Measurements from ENCODE around the gene PDZD4. TPM values are rescaled to one million over a fixed set of nuclear protein-coding genes. Genes with fewer than 3 reads are reported as not detected.

The PDZD4 gene
- total RNA-seq, 6 donors from 2014 or later = 1.6 to 8.9 (median 6.3) TPM

DNA sequence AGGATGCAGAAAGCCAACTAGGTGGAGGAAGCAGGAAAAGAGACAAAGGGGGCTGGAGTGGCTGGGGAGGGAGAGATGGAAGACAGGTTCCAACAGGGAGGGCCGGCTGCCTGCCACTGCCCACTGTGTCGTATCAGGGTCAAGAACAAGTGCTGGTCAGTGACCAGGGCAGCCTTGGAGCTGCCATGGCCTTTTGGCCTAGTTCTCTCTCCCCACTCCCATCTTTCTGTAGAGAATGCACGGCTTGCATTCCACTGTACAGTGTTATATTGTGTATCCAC is 43.7 kb upstream of the PDZD4 start:
- TF ChIP-seq POLR2AphosphoS5 (IDR thresholded peaks at IDR 0.05) = no peak
- no peak for TF ChIP-seq EP300 (IDR thresholded peaks at IDR 0.05)
- TF ChIP-seq, protein P1, sequence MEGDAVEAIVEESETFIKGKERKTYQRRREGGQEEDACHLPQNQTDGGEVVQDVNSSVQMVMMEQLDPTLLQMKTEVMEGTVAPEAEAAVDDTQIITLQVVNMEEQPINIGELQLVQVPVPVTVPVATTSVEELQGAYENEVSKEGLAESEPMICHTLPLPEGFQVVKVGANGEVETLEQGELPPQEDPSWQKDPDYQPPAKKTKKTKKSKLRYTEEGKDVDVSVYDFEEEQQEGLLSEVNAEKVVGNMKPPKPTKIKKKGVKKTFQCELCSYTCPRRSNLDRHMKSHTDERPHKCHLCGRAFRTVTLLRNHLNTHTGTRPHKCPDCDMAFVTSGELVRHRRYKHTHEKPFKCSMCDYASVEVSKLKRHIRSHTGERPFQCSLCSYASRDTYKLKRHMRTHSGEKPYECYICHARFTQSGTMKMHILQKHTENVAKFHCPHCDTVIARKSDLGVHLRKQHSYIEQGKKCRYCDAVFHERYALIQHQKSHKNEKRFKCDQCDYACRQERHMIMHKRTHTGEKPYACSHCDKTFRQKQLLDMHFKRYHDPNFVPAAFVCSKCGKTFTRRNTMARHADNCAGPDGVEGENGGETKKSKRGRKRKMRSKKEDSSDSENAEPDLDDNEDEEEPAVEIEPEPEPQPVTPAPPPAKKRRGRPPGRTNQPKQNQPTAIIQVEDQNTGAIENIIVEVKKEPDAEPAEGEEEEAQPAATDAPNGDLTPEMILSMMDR (IDR thresholded peaks at IDR 0.05) = no peak
- no peak for TF ChIP-seq POLR2A (IDR thresholded peaks at IDR 0.05)
- Histone ChIP-seq H3K27me3 (peaks cover 0 to 19% (median 0%) of the 10 kb centered on the region in 4 donors), H3K27ac (no peak overlapping the region), H3K4me3 (no peak overlapping the region), H3K36me3 (no peaks in the 10 kb centered on the region), H3K9me3 (no peaks in the 10 kb centered on the region), H3K4me1 (no peaks in the 10 kb centered on the region)
- 57 to 68% methylated on average over 1 to 3 of the region's 3 CpGs for WGBS, 2 donors
- ATAC-seq (ENCODE audit: low FRiP score in 2 of 2) (no peak), DNase-seq (no peak)

DNA sequence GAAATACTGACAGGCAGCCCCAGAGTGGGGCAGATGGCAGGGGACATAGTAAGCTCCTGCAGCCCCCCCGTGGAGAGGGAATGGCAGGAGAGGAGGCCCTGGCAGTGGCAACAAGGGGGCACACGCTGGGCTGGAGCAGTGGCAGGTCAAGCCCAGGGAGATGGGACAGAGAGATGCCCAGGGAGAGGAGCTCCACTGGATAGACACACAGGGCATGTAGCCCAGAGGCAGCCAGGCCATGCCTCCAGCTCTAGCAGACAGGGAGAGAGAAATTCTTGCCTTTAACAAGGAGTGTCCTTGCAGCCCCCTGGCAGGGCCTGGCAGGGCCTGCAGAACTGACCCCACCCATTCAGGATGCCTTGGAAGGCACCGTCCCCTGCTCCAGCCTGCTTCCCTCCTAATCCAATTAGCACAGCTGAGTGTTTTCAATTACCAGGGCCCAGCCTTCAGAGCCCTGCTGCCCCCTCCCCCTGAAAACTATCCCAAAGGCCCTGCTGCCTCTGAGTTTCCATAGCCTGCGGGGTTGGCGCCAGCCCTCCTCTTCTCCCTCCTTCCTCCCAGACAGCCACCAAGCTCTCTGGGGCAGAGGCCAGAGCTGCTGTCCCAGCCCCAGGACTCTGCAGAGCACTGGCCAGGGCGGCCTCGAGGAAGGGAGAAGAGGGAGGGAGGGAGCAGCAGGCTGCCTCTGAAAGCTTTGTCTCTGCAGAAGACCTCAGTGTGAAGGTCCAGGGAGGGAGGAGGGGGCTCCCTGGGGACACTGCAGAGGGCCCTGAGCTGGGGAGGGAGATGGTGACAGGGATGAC is 43.1 kb upstream of the PDZD4 start:
- no peak for ATAC-seq (ENCODE audit: low FRiP score in 2 of 2)
- no peaks in the 10 kb centered on the region for H3K9me3 ChIP-seq
- DNase-seq = no peak
- H3K36me3 ChIP-seq = no peaks in the 10 kb centered on the region
- H3K4me1 ChIP-seq = no peaks in the 10 kb centered on the region
- H3K4me3 ChIP-seq = no peak overlapping the region
- peaks cover 0 to 16% (median 0%) of the 10 kb centered on the region in 4 donors for H3K27me3 ChIP-seq
- TF ChIP-seq POLR2A (IDR thresholded peaks at IDR 0.05) (no peak), POLR2AphosphoS5 (IDR thresholded peaks at IDR 0.05) (no peak), EP300 (IDR thresholded peaks at IDR 0.05) (no peak)
- TF ChIP-seq, protein P1 (IDR thresholded peaks at IDR 0.05) = no peak
- 38% methylated on average over 6 of the region's 7 CpGs; no CpG with 5 or more reads in 1 of the 2 donors for WGBS, 2 donors
- no peak overlapping the region for H3K27ac ChIP-seq

DNA sequence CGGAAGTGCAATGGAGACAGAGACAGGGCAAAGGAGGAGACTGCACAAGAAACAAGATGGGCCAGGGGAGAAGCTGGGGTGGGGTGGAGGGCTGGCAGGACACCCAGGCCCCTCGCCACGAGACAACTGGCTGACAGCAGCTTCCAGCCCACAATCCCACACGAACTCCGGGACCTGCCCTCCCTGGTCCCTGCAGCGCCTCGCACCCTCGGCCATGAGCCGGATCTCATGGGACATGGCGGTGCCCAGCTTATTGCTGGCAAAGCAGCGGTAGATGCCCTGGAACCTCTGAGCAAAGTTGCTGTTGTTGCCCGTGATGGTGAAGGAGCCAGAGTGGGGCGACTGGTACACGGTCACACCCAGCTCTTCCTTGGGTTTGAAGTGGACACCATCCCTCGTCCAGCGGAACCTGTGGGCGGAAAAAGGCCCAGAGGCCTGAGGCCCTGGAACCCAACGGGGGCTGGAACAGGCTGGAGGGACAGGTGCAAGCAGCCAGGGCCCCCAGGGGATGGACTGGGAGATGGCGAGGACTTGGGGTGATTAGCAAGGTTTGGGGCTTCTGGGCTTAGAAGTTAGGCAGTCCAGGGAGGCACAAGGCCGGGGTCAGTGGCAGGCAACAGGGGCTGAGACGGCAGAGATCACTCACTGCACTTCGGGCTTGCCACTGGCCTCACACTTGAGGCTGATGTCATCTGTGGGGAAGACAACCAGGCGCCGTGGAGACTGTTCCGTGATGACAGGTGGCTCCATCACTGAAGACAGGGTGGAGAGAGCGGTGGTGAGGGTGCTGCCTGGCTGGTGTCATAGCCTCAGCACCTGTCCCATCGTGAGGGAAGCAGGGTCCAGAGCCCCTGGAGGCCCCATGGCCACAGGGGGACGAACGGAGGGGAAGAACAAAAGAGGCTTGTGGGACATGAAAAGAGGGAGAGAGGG is 41.9 kb upstream of the PDZD4 start:
- H3K9me3 ChIP-seq = no peaks in the 10 kb centered on the region
- no peaks in the 10 kb centered on the region for H3K4me1 ChIP-seq
- DNase-seq (no peak), ATAC-seq (ENCODE audit: low FRiP score in 2 of 2) (no peak)
- no peak for TF ChIP-seq POLR2AphosphoS5 (IDR thresholded peaks at IDR 0.05)
- no peak for TF ChIP-seq POLR2A (IDR thresholded peaks at IDR 0.05)
- TF ChIP-seq EP300 (IDR thresholded peaks at IDR 0.05) = no peak
- TF ChIP-seq, protein P1 (IDR thresholded peaks at IDR 0.05) = no peak
- H3K27ac ChIP-seq = no peak overlapping the region
- H3K36me3 ChIP-seq = no peaks in the 10 kb centered on the region
- peaks cover 0 to 7% (median 0%) of the 10 kb centered on the region in 4 donors for H3K27me3 ChIP-seq
- 65 to 77% methylated on average over 7 to 29 of the region's 29 CpGs for WGBS, 2 donors
- no peak overlapping the region for H3K4me3 ChIP-seq

DNA sequence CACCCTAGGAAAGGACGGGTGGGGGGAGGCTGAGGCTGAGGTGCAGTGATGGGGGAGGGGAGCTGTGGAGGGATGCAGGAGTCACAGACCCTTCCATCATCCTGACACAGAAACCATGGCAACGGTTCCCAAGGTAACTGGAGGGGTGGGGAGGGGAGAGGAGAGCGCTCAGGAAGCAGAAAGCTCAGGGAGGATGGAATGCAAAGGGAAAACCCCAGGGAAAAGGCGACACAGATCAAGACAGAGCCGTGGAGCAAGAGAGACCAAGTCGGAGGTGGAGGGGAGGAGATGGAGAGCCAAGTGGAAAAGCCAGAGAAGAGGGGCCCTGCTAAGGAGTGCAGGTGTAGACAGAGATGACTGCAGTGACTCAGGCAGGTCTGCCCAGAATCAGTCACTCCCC is 41.1 kb upstream of the PDZD4 start:
- Histone ChIP-seq H3K27me3 (peaks cover 0 to 7% (median 0%) of the 10 kb centered on the region in 4 donors), H3K27ac (no peak overlapping the region), H3K4me3 (no peak overlapping the region), H3K4me1 (no peaks in the 10 kb centered on the region), H3K36me3 (no peaks in the 10 kb centered on the region), H3K9me3 (no peaks in the 10 kb centered on the region)
- WGBS, 2 donors = 18 to 24% methylated on average over 6 of the region's 6 CpGs
- no peak for TF ChIP-seq POLR2AphosphoS5 (IDR thresholded peaks at IDR 0.05)
- TF ChIP-seq POLR2A (IDR thresholded peaks at IDR 0.05) = no peak
- TF ChIP-seq, protein P1 (IDR thresholded peaks at IDR 0.05) = no peak
- TF ChIP-seq EP300 (IDR thresholded peaks at IDR 0.05) = no peak
- no peak for DNase-seq
- no peak for ATAC-seq (ENCODE audit: low FRiP score in 2 of 2)
